ENCODE measurements around the gene TDRD9.

TDRD9 gene

DNA sequence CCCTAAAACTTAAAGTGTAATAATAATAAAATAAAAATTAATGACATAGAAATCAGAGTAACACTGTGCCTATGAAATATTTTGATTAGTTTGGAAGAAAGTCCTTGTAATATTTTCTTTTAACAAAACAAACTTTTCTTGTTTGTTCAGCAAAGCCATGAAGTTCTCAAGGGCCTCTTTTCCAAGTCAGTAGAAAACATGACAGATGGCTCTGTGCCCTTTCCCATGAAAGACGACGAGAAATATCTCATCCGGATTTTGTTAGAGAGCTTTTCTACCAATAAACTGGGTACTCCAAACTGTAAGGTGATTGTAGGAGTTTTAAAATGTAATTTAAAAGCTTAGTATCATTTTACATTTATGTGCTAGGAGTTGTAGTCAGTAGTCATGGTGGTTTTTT lies 102.7 kb downstream of the TDRD9 start:
- TF ChIP-seq, protein P1, sequence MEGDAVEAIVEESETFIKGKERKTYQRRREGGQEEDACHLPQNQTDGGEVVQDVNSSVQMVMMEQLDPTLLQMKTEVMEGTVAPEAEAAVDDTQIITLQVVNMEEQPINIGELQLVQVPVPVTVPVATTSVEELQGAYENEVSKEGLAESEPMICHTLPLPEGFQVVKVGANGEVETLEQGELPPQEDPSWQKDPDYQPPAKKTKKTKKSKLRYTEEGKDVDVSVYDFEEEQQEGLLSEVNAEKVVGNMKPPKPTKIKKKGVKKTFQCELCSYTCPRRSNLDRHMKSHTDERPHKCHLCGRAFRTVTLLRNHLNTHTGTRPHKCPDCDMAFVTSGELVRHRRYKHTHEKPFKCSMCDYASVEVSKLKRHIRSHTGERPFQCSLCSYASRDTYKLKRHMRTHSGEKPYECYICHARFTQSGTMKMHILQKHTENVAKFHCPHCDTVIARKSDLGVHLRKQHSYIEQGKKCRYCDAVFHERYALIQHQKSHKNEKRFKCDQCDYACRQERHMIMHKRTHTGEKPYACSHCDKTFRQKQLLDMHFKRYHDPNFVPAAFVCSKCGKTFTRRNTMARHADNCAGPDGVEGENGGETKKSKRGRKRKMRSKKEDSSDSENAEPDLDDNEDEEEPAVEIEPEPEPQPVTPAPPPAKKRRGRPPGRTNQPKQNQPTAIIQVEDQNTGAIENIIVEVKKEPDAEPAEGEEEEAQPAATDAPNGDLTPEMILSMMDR (IDR thresholded peaks at IDR 0.05): no peak

DNA sequence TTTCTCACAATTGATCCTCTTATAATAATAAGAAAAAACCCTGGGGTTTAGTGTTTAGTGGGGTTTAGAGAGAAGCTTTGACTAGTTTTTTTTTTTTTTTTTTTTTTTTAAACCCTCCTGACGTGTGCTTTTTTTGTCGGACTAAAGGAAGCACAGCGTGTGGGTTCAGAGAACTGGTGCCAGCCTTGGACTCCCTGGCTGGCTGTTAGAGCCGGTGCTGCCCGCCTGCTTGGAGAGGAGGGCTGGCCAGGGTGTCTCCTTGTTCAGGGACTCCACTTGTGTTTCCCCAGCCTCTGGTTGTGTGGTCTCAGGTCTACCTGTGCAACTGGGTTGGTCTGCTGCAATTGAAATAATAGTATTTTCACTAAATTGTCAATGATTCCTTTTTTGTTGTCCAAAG lies 103.1 kb downstream of the TDRD9 start:
- TF ChIP-seq, protein P1 (IDR thresholded peaks at IDR 0.05): no peak

- TF ChIP-seq, protein P1 (IDR thresholded peaks at IDR 0.05): no peak
These were observed 106.9 kb downstream of the TDRD9 start for GRCh38 chr14:104034976-104035699.

- TF ChIP-seq, protein P1 (IDR thresholded peaks at IDR 0.05): no peak
These were observed 108.0 kb downstream of the TDRD9 start for GRCh38 chr14:104036212-104036611.

GRCh38 chr14:104037074-104037473 lies 108.8 kb downstream of the TDRD9 start:
- TF ChIP-seq, protein P1 (IDR thresholded peaks at IDR 0.05): no peak

- TF ChIP-seq, protein P1 (IDR thresholded peaks at IDR 0.05): no peak
These were observed 109.6 kb downstream of the TDRD9 start for GRCh38 chr14:104037903-104038302.

GRCh38 chr14:104039214-104039613 lies 111.0 kb downstream of the TDRD9 start:
- TF ChIP-seq, protein P1 (IDR thresholded peaks at IDR 0.05): no peak

DNA sequence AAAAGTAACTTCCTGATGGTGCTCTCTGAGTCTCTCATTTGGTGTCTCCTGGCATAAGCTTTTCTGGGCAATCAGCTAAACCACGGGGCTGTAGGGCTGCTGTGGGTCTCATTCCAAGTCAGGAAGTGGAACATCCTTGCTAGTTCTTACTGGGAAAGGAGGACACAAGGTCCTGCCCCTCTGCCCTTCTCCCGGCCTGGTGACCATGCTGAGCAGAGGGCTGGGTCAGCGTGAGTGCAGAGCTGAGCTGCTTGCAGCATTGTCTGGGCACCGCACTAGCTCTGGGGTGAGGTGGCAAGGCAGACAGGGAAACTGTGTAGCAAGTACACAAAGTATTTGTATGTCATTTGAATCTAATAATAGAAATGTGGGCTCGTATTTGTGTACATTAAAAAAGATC lies 112.3 kb downstream of the TDRD9 start:
- TF ChIP-seq, protein P1 (IDR thresholded peaks at IDR 0.05): no peak

Measured in LNCAP (cell line).